Activated CD8-positive, alpha-beta memory T cell treated with anti-CD3 and anti-CD28 coated beads, Interleukin-2, amount 10 ng/mL, durations not matched to agents 7 days and 5 days (primary cell): Measurements from ENCODE around the gene STK32C. TPM values are rescaled to one million over a fixed set of nuclear protein-coding genes. Genes with fewer than 3 reads are reported as not detected.
"Not testable (repeated sequence)": the region's sequence is repeated elsewhere in the genome, so short reads cannot be mapped to it uniquely, and the experiment has no call there.

Experiments used
- ATAC-seq: fragments of 150-1000 bp; cut with Tn5 transposase; one replicate; pipeline ENCODE4 v1.10.0; 2021; ENCODE audit warnings: moderate library complexity
- CTCF ChIA-PET: fragments of 350-600 bp; sonication (Branson Sonifier 250); formaldehyde crosslinking; loops from one replicate; lab custom pipeline; 2021; ENCODE audit warnings: antibody characterized with exemption; lab: Charles Lee
- DNase-seq: peaks from one replicate; pipeline ENCODE4 v3.0.0-alpha.2; 2020
- H3K27ac Mint-ChIP-seq: one replicate; pipeline ENCODE4 v1.8.0; 2021; ENCODE audit warnings: mild to moderate bottlenecking, mixed read lengths
- H3K27me3 Mint-ChIP-seq: one replicate; pipeline ENCODE4 v1.8.0; 2021; ENCODE audit warnings: mixed read lengths
- H3K36me3 Mint-ChIP-seq: one replicate; pipeline ENCODE4 v1.8.0; 2021; ENCODE audit warnings: mild to moderate bottlenecking, mixed read lengths
- H3K4me1 Mint-ChIP-seq: one replicate; pipeline ENCODE4 v1.8.0; 2021; ENCODE audit warnings: mixed read lengths
- H3K4me3 Mint-ChIP-seq: one replicate; pipeline ENCODE4 v1.8.0; 2021; ENCODE audit warnings: mild to moderate bottlenecking, moderate library complexity, mixed read lengths
- H3K9me3 Mint-ChIP-seq: one replicate; pipeline ENCODE4 v1.8.0; 2022; ENCODE audit warnings: low read depth, mixed read lengths
- total RNA-seq, 2 experiments: library from RNA; stranded (reverse); gene quantifications; one replicate each; pipeline ENCODE4 v1.2.3, GENCODE V29; 2021

The STK32C gene
- total RNA-seq, 2 experiments from 2014 or later, result 11.6 to 15.9 TPM

- Mint-ChIP-seq H3K4me3 (no peak overlapping the region), H3K9me3 (no peaks in the 10 kb centered on the region), H3K27ac (no peak overlapping the region), H3K27me3 (peaks cover 5% of the 10 kb centered on the region), H3K36me3 (no peaks in the 10 kb centered on the region), H3K4me1 (peaks cover 2% of the 10 kb centered on the region)
- CTCF ChIA-PET, result no interaction called here
- no peak for DNase-seq
- ATAC-seq, result no peak
Measured at GRCh38 chr10:132299371-132300336, 8.1 kb downstream of the STK32C start.

- no peaks in the 10 kb centered on the region for H3K9me3 Mint-ChIP-seq
- H3K27ac Mint-ChIP-seq, result no peak overlapping the region
- H3K4me1 Mint-ChIP-seq, result peaks cover 2% of the 10 kb centered on the region
- CTCF ChIA-PET, result interaction anchor here (0.6 kb wide), 1 partner anchor 1090 kb away, joined by 3 read pairs; no protein-coding TSS in a partner anchor
- DNase-seq (no peak), ATAC-seq (no peak)
- no peaks in the 10 kb centered on the region for H3K36me3 Mint-ChIP-seq
- no peak overlapping the region for H3K4me3 Mint-ChIP-seq
- H3K27me3 Mint-ChIP-seq, result peaks cover 2% of the 10 kb centered on the region
Measured at GRCh38 chr10:132298038-132298881, 9.5 kb downstream of the STK32C start.

DNA sequence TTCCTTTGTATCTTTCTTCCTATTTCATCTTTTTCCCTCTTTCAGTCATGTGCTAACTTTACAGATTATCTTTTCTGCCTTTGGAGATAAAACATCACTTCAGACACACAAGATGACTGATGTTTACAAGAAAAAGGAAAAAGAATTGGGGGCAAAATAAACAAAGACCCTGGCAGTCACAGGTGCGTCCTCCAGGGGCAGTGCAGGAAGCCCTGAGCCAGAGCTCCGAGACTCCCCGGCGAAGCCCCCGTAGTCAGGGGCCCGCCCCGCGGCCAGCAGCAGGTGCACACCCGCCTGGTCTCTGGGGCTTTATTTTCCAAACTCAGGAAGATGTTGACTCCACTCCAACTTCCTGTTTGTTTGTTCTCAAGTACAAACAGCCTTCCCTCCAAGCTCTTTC is 10.2 kb downstream of the STK32C start:
- Mint-ChIP-seq H3K36me3 (no peaks in the 10 kb centered on the region), H3K9me3 (no peaks in the 10 kb centered on the region)
- no peak for DNase-seq

GRCh38 chr10:132296666-132297443 is 10.9 kb downstream of the STK32C start:
- ATAC-seq (no peak), DNase-seq (no peak)
- Mint-ChIP-seq H3K36me3 (no peaks in the 10 kb centered on the region), H3K9me3 (no peaks in the 10 kb centered on the region), H3K4me1 (peaks cover 2% of the 10 kb centered on the region), H3K27me3 (peaks cover 2% of the 10 kb centered on the region), H3K4me3 (no peak overlapping the region), H3K27ac (no peak overlapping the region)
- CTCF ChIA-PET, result no interaction called here

More for the DNA sequence above, 10.2 kb downstream of the STK32C start:
- peaks cover 2% of the 10 kb centered on the region for H3K4me1 Mint-ChIP-seq
- H3K27me3 Mint-ChIP-seq, result peaks cover 2% of the 10 kb centered on the region
- ATAC-seq, result no peak
- H3K27ac Mint-ChIP-seq, result no peak overlapping the region
- H3K4me3 Mint-ChIP-seq, result no peak overlapping the region
- CTCF ChIA-PET, result no interaction called here

GRCh38 chr10:132295481-132295880 is 12.3 kb downstream of the STK32C start:
- not testable (repeated sequence) for H3K27me3 Mint-ChIP-seq, H3K9me3 Mint-ChIP-seq

DNA sequence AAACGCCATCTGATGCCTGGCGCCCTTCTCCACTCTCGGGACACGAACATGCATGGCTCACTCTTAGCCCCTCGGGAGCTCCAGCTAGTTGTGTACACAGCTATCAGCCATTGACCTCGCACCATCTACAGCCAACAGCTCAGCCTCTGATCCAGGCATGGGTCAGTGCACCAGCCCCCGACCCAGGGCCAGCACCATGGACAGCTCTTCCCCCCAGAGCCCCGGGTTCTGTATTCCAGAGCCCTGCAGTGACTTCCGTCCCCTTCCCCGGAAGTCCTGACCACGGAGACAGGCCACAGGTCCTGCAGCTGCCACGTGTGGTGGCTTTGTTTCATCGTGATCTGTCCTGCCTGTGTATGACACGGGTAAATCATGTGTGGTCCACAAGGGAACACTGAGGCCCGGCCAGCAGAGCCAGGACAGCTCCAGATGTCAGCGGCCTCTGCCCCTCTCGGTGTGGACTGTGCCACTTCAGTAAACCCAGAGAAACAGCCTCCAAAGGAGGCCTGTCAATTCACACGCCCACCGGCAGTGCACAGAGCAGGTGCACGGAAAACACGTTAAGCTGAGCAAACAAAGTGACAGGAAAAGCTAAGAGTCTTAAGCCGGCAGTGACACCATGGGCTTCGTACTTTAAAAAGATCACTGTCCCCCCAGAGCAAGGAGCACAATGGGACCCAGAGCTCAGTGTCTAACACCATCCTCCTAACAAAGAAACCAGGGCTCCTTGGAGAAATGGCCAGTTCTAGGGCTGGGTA is 13.0 kb downstream of the STK32C start:
- Mint-ChIP-seq H3K27me3 (peaks cover 2% of the 10 kb centered on the region), H3K4me1 (peaks cover 2% of the 10 kb centered on the region), H3K36me3 (no peaks in the 10 kb centered on the region), H3K27ac (no peak overlapping the region), H3K9me3 (no peaks in the 10 kb centered on the region), H3K4me3 (no peak overlapping the region)
- DNase-seq, result no peak
- ATAC-seq, result no peak
- CTCF ChIA-PET, result no interaction called here

More at GRCh38 chr10:132295481-132295880, 12.3 kb downstream of the STK32C start:
- H3K27ac Mint-ChIP-seq, H3K4me3 Mint-ChIP-seq, ATAC-seq, CTCF ChIA-PET, H3K4me1 Mint-ChIP-seq, H3K36me3 Mint-ChIP-seq, DNase-seq: not testable (repeated sequence)

DNA sequence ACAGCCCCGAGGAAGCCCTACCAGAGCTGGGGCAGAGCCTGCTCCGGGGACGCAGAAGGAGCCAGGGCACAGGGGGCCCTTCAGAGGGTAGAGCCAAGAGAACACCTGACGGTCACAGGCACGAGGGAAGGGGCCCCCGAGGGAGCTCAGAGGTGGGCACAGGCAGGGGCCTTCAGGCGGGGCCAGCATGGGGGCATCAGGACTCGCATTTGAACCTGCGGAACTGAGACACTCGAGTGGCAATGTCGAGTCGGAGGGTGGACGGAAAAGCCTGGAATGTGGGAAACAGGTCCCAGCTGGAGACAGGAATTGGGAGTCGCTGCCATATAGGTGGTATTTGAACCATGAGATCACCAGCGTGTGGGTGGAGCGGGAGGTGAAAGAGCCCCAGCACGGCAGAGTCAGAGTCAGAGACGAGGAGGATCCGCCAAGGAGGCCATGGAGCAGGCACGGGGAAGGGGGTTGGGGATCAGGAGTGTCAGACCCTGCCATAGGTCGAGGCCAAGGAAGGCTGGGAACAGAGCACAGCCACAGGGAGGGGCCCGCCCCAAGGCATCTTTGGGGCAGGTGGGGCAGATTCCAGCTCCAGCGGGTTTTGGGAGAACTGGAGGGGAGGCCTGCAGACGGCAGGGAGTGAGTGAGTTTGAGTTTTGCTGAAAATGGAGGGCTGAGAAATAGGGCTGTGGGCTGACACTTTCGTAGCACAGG is 13.8 kb downstream of the STK32C start:
- no peak overlapping the region for H3K4me3 Mint-ChIP-seq
- CTCF ChIA-PET, result no interaction called here
- H3K9me3 Mint-ChIP-seq, result no peaks in the 10 kb centered on the region
- ATAC-seq, result no peak
- no peaks in the 10 kb centered on the region for H3K36me3 Mint-ChIP-seq
- DNase-seq, result no peak
- peak overlapping the region; percentile 29 for H3K27ac Mint-ChIP-seq
- H3K4me1 Mint-ChIP-seq, result peaks cover 2% of the 10 kb centered on the region
- H3K27me3 Mint-ChIP-seq, result peaks cover 2% of the 10 kb centered on the region

GRCh38 chr10:132293201-132293812 is 14.4 kb downstream of the STK32C start:
- H3K4me1 Mint-ChIP-seq, result peaks cover 2% of the 10 kb centered on the region
- CTCF ChIA-PET, result no interaction called here
- DNase-seq, result no peak
- ATAC-seq, result no peak
- peaks cover 2% of the 10 kb centered on the region for H3K27me3 Mint-ChIP-seq
- H3K9me3 Mint-ChIP-seq, result no peaks in the 10 kb centered on the region
- H3K36me3 Mint-ChIP-seq, result no peaks in the 10 kb centered on the region
- H3K27ac Mint-ChIP-seq, result no peak overlapping the region
- H3K4me3 Mint-ChIP-seq, result no peak overlapping the region

GRCh38 chr10:132292287-132293200 is 15.2 kb downstream of the STK32C start:
- Mint-ChIP-seq H3K4me1 (peaks cover 2% of the 10 kb centered on the region), H3K36me3 (no peaks in the 10 kb centered on the region), H3K4me3 (no peak overlapping the region), H3K27ac (no peak overlapping the region), H3K27me3 (peaks cover 10% of the 10 kb centered on the region), H3K9me3 (no peaks in the 10 kb centered on the region)
- ATAC-seq, result no peak
- CTCF ChIA-PET, result no interaction called here
- no peak for DNase-seq

DNA sequence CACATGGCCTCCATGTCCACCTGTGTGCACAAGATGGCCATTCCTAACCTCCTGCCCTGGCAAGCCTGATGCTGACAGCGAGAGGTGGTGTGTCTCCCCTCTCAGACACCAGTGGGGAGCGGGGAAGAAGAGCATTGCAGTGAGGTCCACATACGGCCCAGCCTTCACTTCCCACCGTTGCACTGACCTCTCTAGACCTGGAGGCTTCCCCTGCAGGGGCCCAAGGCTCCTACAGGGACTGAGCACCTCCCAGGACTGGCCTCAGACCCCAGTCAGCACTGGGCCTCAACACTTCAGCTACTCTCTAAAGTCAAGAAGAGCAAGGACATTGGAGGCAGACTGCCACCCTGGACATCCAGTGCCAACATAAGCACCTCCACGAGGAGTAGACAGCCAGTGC is 15.9 kb downstream of the STK32C start:
- H3K27ac Mint-ChIP-seq, result no peak overlapping the region
- DNase-seq, result no peak
- no peak overlapping the region for H3K4me3 Mint-ChIP-seq
- no peaks in the 10 kb centered on the region for H3K9me3 Mint-ChIP-seq
- no peaks in the 10 kb centered on the region for H3K36me3 Mint-ChIP-seq
- H3K27me3 Mint-ChIP-seq, result peaks cover 7% of the 10 kb centered on the region
- H3K4me1 Mint-ChIP-seq, result no peaks in the 10 kb centered on the region
- ATAC-seq, result no peak
- CTCF ChIA-PET, result no interaction called here

DNA sequence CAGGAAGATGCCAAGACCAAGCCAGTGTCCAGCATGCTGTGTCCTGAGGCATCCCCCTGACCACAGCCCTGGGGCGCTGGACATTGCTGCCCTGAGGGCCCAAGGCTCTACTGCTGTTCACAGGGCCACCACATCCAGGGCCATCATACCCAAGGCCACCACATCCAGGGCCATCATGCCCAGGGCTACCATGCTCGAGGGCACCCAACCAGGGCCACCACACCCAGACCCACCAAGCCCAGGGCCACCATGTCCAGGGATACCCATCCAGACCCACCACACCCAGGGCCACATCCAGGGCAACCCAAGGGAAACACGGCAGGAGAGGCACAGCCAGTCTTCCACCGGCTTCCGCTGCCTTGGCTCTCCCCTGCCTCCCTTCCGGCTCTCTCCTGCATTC is 17.1 kb downstream of the STK32C start:
- no peaks in the 10 kb centered on the region for H3K9me3 Mint-ChIP-seq
- DNase-seq, result no peak
- peaks cover 13% of the 10 kb centered on the region for H3K27me3 Mint-ChIP-seq
- ATAC-seq, result no peak
- no peak overlapping the region for H3K27ac Mint-ChIP-seq
- H3K4me3 Mint-ChIP-seq, result no peak overlapping the region
- H3K4me1 Mint-ChIP-seq, result no peaks in the 10 kb centered on the region
- no peaks in the 10 kb centered on the region for H3K36me3 Mint-ChIP-seq
- CTCF ChIA-PET, result no interaction called here
